ENCODE data around the gene SPACA7. TPM values are rescaled to one million over a fixed set of nuclear protein-coding genes. Genes with fewer than 3 reads are reported as not detected.

Gene SPACA7
- total RNA-seq, 3 donors from 2014 or later: not detected

- Mint-ChIP-seq H3K36me3 (ENCODE audit: insufficient read depth) (no peaks in the 10 kb centered on the region), H3K4me1 (ENCODE audit: low read depth) (no peaks in the 10 kb centered on the region), H3K27me3 (ENCODE audit: low read depth) (peaks cover 35% of the 10 kb centered on the region), H3K4me3 (no peak overlapping the region), H3K9me3 (peaks cover 4% of the 10 kb centered on the region)
- no peak for ATAC-seq
- DNase-seq: no peak
These were observed 32.6 kb upstream of the SPACA7 start for GRCh38 chr13:112343591-112343990.

GRCh38 chr13:112345826-112346172 lies 30.4 kb upstream of the SPACA7 start:
- no peaks in the 10 kb centered on the region for H3K9me3 Mint-ChIP-seq
- no peaks in the 10 kb centered on the region for H3K4me1 Mint-ChIP-seq (ENCODE audit: low read depth)
- peaks cover 42% of the 10 kb centered on the region for H3K27me3 Mint-ChIP-seq (ENCODE audit: low read depth)
- H3K4me3 Mint-ChIP-seq: no peak overlapping the region
- ATAC-seq: no peak
- no peaks in the 10 kb centered on the region for H3K36me3 Mint-ChIP-seq (ENCODE audit: insufficient read depth)
- DNase-seq: no peak

DNA sequence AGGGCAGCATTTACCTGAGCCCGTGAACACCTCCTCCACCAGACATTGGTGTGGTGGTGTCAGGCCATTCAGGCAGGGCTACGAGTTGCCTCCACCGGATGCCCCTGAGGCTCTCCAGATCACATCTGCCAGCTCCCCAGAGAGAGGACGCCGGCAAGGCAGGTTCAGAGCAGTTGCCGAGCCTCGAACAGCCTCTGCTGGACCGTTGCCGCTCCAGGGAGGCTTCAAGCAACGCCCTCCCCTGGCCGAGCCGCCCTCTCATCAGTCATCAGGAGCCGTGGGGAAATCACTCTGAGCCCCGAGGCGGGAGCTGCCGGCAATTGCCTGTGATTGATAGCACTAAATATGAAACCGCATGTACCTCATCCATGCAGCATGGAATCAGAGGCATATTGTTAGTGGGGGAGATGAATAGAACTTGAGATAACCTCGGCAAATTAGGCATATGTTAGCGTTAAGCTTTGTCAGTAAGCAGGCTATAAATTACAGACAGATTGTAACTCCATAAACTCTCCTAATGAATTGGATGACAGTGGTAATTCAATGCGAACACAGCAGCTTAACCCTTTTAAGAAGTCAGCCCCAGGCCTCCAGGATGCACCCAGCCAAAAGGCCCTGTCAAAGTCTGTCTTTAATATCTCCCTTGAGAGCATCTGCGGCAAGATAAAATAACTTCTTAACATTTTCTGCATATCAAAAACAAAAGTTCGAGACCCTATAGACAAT lies 29.8 kb upstream of the SPACA7 start:
- no peak overlapping the region for H3K4me3 Mint-ChIP-seq
- ATAC-seq: peak in 1 of 2 donors; percentile 27
- no peaks in the 10 kb centered on the region for H3K9me3 Mint-ChIP-seq
- H3K4me1 Mint-ChIP-seq (ENCODE audit: low read depth): no peaks in the 10 kb centered on the region
- H3K27me3 Mint-ChIP-seq (ENCODE audit: low read depth): peaks cover 43% of the 10 kb centered on the region
- H3K36me3 Mint-ChIP-seq (ENCODE audit: insufficient read depth): no peaks in the 10 kb centered on the region
- DNase-seq: no peak

DNA sequence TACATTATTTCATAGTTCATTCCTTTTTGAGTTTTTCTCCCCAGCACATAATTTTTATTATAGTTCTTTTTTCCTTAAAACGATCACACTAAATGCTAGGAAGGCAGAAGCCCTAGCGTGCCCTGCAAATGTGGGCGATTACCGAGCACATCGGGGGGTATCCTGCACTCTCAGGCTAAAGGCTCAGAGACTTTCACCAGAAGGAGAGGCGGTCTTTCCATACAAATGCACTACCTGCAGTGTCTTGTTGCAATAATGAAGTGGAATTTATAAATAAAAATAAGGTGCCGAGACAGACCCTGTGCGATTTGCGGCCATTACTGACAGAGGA lies 29.3 kb upstream of the SPACA7 start:
- H3K4me3 Mint-ChIP-seq: no peak overlapping the region
- no peaks in the 10 kb centered on the region for H3K9me3 Mint-ChIP-seq
- no peak for DNase-seq
- no peaks in the 10 kb centered on the region for H3K36me3 Mint-ChIP-seq (ENCODE audit: insufficient read depth)
- no peaks in the 10 kb centered on the region for H3K4me1 Mint-ChIP-seq (ENCODE audit: low read depth)
- no peak for ATAC-seq
- peaks cover 43% of the 10 kb centered on the region for H3K27me3 Mint-ChIP-seq (ENCODE audit: low read depth)

DNA sequence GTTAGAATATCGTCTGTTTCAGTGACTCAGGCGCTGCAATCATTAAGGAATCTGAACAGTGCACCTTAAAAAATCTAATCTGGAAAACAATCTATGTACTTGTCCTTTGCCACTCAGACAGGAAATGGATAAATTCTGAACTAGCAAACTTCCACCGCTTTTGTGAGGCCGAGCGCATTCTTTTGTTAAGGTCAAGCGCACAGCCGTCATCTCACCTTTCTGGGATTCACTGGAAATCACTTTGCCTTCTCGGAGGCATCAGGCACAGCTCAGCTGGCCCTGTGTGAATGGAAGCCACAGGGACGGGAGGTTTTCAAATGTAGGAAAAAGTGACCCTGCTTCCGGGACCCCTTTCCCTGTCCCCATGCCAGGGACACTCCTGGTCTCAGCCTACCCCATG lies 28.2 kb upstream of the SPACA7 start:
- Mint-ChIP-seq H3K9me3 (no peaks in the 10 kb centered on the region), H3K27me3 (ENCODE audit: low read depth) (peaks cover 43% of the 10 kb centered on the region), H3K4me1 (ENCODE audit: low read depth) (no peaks in the 10 kb centered on the region), H3K4me3 (no peak overlapping the region), H3K36me3 (ENCODE audit: insufficient read depth) (no peaks in the 10 kb centered on the region)
- DNase-seq (no peak), ATAC-seq (no peak)

GRCh38 chr13:112348642-112349345 lies 27.4 kb upstream of the SPACA7 start:
- Mint-ChIP-seq H3K4me3 (no peak overlapping the region), H3K4me1 (ENCODE audit: low read depth) (no peaks in the 10 kb centered on the region), H3K9me3 (no peaks in the 10 kb centered on the region), H3K27me3 (ENCODE audit: low read depth) (peaks cover 43% of the 10 kb centered on the region), H3K36me3 (ENCODE audit: insufficient read depth) (no peaks in the 10 kb centered on the region)
- DNase-seq: no peak
- ATAC-seq: no peak

- Mint-ChIP-seq H3K9me3 (no peaks in the 10 kb centered on the region), H3K36me3 (ENCODE audit: insufficient read depth) (no peaks in the 10 kb centered on the region), H3K27me3 (ENCODE audit: low read depth) (peaks cover 36% of the 10 kb centered on the region), H3K4me1 (ENCODE audit: low read depth) (no peaks in the 10 kb centered on the region), H3K4me3 (no peak overlapping the region)
- DNase-seq (no peak), ATAC-seq (no peak)
These were observed 26.5 kb upstream of the SPACA7 start for GRCh38 chr13:112349681-112350080.

- H3K27me3 Mint-ChIP-seq (ENCODE audit: low read depth): peaks cover 31% of the 10 kb centered on the region
- no peaks in the 10 kb centered on the region for H3K36me3 Mint-ChIP-seq (ENCODE audit: insufficient read depth)
- no peak for ATAC-seq
These were observed 25.9 kb upstream of the SPACA7 start for GRCh38 chr13:112350300-112350699.

DNA sequence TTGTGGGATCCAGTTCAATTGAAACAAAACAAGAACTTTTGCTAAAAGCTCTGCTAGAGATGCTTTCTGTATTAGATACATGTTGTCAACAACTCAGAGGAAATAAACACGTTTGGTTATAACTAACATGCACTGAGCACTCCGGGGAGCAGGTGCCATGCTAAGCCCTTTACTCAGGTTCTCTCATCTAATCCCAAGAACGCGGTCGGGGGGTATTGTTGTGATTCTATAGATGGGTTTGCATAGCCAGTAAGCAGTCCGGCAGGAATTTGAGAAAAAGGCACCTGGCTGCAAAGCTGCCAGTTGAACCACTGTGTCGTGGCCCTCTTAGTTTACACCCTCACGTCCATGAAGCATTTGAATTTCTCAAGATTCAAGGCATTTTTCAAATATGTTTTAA lies 24.3 kb upstream of the SPACA7 start:
- peaks cover 23% of the 10 kb centered on the region for H3K27me3 Mint-ChIP-seq (ENCODE audit: low read depth)
- H3K4me3 Mint-ChIP-seq: no peak overlapping the region
- no peak for DNase-seq
- no peaks in the 10 kb centered on the region for H3K9me3 Mint-ChIP-seq
- H3K4me1 Mint-ChIP-seq (ENCODE audit: low read depth): no peaks in the 10 kb centered on the region
- no peak for ATAC-seq
- no peaks in the 10 kb centered on the region for H3K36me3 Mint-ChIP-seq (ENCODE audit: insufficient read depth)

More at GRCh38 chr13:112350300-112350699, 25.9 kb upstream of the SPACA7 start:
- no peaks in the 10 kb centered on the region for H3K4me1 Mint-ChIP-seq (ENCODE audit: low read depth)
- H3K9me3 Mint-ChIP-seq: no peaks in the 10 kb centered on the region
- H3K4me3 Mint-ChIP-seq: no peak overlapping the region
- DNase-seq: no peak

DNA sequence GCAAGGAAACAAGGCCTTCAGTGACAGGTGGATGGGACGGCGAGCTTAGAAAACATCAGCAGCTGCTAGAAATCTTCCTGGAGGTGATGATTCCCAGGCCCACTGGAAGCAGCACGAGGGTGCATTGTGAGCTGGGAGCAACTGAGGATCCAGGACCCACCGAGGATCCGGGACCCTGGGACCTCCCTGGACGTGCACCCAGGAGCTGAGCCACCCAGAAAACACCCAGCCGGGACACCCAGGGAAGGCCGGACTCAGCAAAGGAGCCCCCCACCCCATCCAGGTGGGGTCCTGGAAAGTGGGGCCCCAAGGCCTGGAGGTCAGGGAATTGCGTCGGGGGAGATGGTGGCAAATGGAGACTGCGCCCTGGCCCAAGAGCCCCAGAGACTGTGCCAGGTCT lies 22.3 kb upstream of the SPACA7 start:
- ATAC-seq: no peak

GRCh38 chr13:112354330-112355273 lies 21.6 kb upstream of the SPACA7 start:
- peaks cover 10% of the 10 kb centered on the region for H3K9me3 Mint-ChIP-seq
- no peak for ATAC-seq
- H3K4me3 Mint-ChIP-seq: no peak overlapping the region
- no peak for DNase-seq
- peaks cover 5% of the 10 kb centered on the region for H3K27me3 Mint-ChIP-seq (ENCODE audit: low read depth)
- H3K36me3 Mint-ChIP-seq (ENCODE audit: insufficient read depth): no peaks in the 10 kb centered on the region
- no peaks in the 10 kb centered on the region for H3K4me1 Mint-ChIP-seq (ENCODE audit: low read depth)

More for the DNA sequence above, 22.3 kb upstream of the SPACA7 start:
- Mint-ChIP-seq H3K27me3 (ENCODE audit: low read depth) (peaks cover 10% of the 10 kb centered on the region), H3K4me1 (ENCODE audit: low read depth) (no peaks in the 10 kb centered on the region), H3K36me3 (ENCODE audit: insufficient read depth) (no peaks in the 10 kb centered on the region), H3K9me3 (peaks cover 10% of the 10 kb centered on the region), H3K4me3 (no peak overlapping the region)
- no peak for DNase-seq

- Mint-ChIP-seq H3K27me3 (ENCODE audit: low read depth) (peaks cover 5% of the 10 kb centered on the region), H3K9me3 (peaks cover 10% of the 10 kb centered on the region), H3K36me3 (ENCODE audit: insufficient read depth) (no peaks in the 10 kb centered on the region), H3K4me1 (ENCODE audit: low read depth) (no peaks in the 10 kb centered on the region), H3K4me3 (no peak overlapping the region)
- no peak for ATAC-seq
- no peak for DNase-seq
These were observed 20.8 kb upstream of the SPACA7 start for GRCh38 chr13:112355274-112355838.

DNA sequence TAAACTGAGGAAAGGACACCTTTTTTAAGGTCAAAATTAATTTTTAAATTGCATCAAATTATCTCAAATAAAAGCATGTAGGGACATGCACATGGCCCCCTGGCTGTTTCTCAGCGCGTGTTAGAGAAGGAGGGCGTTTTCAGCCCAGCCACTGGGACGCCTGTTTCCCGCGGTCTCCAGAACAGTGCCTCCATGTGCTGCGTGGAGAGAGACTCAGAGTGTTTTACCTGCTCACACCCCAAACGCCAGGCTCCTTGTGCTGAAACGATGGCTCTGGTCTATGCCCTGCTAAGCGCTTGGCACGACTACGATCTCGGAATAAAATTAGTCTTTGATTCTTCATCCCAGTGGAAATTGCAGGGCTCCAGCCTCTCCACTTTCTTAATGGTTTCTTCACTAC lies 20.0 kb upstream of the SPACA7 start:
- Mint-ChIP-seq H3K4me3 (no peak overlapping the region), H3K4me1 (ENCODE audit: low read depth) (no peaks in the 10 kb centered on the region), H3K36me3 (ENCODE audit: insufficient read depth) (no peaks in the 10 kb centered on the region), H3K9me3 (peaks cover 10% of the 10 kb centered on the region), H3K27me3 (ENCODE audit: low read depth) (peaks cover 2% of the 10 kb centered on the region)
- DNase-seq: no peak
- no peak for ATAC-seq

GRCh38 chr13:112358156-112358555 lies 18.0 kb upstream of the SPACA7 start:
- H3K27me3 Mint-ChIP-seq (ENCODE audit: low read depth): peaks cover 7% of the 10 kb centered on the region
- DNase-seq: no peak
- no peak overlapping the region for H3K4me3 Mint-ChIP-seq
- no peak for ATAC-seq
- H3K4me1 Mint-ChIP-seq (ENCODE audit: low read depth): no peaks in the 10 kb centered on the region
- H3K9me3 Mint-ChIP-seq: peaks cover 15% of the 10 kb centered on the region
- no peaks in the 10 kb centered on the region for H3K36me3 Mint-ChIP-seq (ENCODE audit: insufficient read depth)

Data from activated T-cell treated with anti-CD3 and anti-CD28 coated beads, Interleukin-2, amount 50 U/mL, for 4 hours (primary cell).